GM12875 (cell line): ENCODE measurements around the gene SLC34A1.
"Not testable (repeated sequence)": the region's sequence is repeated elsewhere in the genome, so short reads cannot be mapped to it uniquely, and the experiment has no call there.

ENCODE experiments used
- H3K4me3 ChIP-seq: one replicate; pipeline ENCODE4 v1.5.1; 2011; ENCODE audit warnings: low read depth, low read length, control low read depth
- TF ChIP-seq, protein P1 (sequence below): IDR thresholded peaks from 2 replicates; pipeline ENCODE4 v1.5.1; 2011; ENCODE audit warnings: low read depth, mild to moderate bottlenecking, control low read depth, inconsistent platforms, low read length, moderate library complexity, borderline replicate concordance; ENCODE audit not compliant: insufficient read depth

The SLC34A1 gene

DNA sequence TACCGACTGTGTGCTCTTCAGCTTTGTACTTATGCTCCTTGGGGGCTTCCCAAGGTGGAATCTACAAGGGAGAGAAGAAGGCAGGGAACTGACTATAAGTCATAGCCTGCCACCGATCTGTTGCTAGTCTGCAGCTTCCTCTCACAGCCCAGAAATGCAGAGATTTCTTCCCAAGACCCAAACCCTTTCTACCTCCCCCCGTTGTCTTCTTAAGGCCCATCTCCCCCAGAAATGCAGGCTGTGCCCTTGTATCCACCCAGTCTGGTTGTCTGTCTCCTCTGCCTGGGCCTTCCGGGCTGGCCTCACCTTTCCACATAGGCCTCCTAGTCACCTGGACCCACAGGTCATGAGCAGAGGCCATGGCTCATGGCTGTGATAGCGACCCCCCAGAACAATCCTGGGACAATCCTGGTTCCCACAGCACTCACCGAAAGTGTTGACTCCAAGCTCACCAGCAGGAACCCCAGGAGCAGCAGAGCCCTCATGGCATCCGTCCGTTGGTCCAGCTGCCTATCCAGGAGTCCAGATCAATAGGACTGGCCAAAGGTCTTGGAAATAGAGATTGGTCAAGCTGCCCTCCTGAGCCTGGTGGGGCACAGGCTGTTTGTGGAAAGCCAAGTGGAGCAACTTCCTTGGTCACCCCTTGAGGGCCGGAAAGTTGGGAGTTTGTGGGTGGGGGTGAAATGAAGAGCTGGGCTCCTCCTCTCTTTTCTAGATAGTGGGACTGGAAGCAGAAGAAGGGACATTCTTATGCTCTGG lies 25.0 kb downstream of the SLC34A1 start, which contains the start of gene F12:
Gene F12, minus strand, starts transcription at position 522 of the 759 bp plus-strand sequence. Its CDS starts 37 bp downstream, at position 485.
- H3K4me3 ChIP-seq: no peak within 1 kb of the TSS
- TF ChIP-seq, protein P1, sequence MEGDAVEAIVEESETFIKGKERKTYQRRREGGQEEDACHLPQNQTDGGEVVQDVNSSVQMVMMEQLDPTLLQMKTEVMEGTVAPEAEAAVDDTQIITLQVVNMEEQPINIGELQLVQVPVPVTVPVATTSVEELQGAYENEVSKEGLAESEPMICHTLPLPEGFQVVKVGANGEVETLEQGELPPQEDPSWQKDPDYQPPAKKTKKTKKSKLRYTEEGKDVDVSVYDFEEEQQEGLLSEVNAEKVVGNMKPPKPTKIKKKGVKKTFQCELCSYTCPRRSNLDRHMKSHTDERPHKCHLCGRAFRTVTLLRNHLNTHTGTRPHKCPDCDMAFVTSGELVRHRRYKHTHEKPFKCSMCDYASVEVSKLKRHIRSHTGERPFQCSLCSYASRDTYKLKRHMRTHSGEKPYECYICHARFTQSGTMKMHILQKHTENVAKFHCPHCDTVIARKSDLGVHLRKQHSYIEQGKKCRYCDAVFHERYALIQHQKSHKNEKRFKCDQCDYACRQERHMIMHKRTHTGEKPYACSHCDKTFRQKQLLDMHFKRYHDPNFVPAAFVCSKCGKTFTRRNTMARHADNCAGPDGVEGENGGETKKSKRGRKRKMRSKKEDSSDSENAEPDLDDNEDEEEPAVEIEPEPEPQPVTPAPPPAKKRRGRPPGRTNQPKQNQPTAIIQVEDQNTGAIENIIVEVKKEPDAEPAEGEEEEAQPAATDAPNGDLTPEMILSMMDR: no peak

DNA sequence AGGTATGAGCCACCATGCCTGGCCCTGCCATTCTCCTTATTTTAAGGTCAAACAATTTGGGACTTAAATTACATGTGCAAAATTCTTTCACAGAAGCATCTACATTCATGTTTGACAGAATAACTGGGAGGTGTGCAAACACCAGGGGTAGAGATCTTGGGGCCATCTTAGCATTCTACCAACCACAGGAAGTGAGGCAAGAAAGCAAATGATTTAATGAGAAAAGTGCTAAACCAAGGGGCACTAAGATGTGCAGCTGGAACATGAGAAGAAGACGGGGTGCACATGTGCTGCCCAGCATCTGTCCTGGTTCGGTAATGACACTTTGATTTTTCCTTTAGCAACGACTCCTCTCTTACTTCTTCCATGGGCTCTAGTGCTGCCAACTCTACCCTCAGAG lies 26.3 kb downstream of the SLC34A1 start:
- H3K4me3 ChIP-seq: no peak overlapping the region
- TF ChIP-seq, protein P1: no peak

DNA sequence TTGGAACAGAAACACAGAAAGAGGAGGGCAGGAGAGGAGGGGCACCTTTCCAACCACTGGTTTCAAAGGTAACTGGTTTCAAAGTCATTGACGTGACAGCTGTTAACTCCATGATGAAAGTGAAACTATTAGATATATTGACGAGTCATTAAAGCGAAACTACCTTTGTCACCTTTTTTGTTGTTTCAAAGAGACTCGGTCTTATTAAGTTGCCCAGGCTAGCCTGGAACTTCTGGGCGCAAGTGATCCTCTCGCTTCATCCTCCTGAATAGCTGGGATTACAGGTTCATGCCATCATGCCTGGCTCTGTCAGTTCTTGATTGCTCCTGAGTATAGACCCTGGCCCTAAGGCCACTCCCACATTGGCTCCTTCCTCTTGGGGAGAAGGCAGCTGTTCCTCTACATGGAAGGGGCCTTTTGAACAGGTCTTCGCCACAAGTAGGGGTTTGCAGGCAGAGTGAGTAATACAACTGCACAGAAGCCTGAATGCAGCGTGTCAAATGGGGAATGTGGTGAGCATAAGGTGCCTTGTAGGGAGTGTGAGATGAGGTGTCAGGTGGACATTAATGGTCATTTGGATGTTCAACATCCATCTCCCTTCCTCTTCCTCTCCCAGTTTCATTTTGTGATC lies 28.5 kb downstream of the SLC34A1 start:
- no peak overlapping the region for H3K4me3 ChIP-seq
- TF ChIP-seq, protein P1: no peak

DNA sequence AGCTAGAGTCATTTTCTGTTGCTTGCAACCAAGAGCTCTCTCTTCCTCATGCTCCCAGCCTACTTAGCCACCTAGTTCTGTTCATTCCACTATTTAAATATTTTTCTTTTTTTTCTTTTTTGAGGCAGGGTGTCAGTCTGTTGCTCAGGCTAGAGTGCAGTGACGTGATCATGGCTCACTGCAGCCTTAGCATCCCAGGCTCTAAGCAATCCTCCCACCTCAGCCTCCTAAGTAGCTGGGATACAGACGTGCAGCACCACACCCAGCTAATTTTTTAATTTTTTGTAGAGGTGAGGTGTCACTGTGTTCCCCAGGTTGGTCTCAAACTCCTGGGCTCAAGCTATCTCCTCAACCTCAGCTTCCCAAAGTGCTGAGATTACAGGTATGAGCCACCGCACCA lies 30.2 kb downstream of the SLC34A1 start:
- TF ChIP-seq, protein P1: no peak
- no peak overlapping the region for H3K4me3 ChIP-seq

DNA sequence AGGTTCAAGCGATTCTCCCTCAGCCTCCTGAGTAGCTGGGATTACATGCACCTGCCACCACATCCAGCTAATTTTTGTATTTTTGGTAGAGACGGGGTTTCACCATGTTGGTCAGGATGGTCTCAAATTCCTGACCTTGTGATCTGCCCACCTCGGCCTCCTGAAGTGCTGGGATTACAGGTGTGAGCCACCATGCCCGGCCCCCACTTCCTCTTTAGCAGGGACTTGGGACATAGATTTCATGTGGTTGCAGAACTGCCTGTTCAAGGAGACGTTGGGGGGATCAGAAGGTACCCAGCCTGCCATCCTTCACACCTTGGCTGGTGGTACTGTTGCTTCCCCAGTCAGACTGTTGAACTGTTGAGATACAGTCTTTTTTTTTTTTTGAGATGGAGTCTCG lies 32.8 kb downstream of the SLC34A1 start:
- H3K4me3 ChIP-seq: not testable (repeated sequence)

DNA sequence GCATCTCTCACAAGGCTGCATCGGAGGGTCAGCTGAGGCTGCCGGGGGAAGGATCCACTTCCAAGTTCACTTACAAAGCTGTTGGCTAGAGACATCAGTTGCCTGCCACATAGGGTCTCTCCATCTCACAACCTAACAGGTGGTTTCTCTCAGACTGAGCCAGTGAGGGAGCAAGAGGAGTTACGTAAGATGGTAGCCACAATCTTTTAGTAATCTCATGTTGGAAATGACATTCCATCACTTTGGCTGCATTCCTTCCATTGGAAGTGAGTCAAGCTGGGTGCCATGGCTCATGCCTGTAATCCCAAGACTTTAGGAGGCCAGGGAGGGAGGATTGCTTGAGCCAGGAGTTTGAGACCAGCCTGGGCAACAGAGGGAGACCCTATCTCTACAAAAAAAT lies 34.8 kb downstream of the SLC34A1 start:
- no peak overlapping the region for H3K4me3 ChIP-seq
- TF ChIP-seq, protein P1: no peak

DNA sequence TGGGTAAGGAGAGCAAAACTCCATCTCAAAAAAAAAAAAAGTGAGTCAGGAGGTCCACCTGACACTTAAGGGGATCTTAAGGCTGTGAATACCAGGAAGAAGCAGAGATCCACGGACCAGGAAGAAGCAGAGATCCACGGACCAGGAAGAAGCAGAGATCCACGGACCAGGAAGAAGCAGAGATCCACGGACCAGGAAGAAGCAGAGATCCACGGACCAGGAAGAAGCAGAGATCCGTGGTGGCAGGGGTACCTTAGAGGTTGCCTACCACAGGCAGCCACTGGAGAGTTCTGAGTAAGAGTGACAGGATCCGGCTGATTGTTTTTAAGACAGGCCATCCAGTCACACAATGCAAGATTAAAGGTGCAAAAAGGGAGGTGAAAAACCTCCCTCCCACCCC lies 36.2 kb downstream of the SLC34A1 start:
- H3K4me3 ChIP-seq: not testable (repeated sequence)

DNA sequence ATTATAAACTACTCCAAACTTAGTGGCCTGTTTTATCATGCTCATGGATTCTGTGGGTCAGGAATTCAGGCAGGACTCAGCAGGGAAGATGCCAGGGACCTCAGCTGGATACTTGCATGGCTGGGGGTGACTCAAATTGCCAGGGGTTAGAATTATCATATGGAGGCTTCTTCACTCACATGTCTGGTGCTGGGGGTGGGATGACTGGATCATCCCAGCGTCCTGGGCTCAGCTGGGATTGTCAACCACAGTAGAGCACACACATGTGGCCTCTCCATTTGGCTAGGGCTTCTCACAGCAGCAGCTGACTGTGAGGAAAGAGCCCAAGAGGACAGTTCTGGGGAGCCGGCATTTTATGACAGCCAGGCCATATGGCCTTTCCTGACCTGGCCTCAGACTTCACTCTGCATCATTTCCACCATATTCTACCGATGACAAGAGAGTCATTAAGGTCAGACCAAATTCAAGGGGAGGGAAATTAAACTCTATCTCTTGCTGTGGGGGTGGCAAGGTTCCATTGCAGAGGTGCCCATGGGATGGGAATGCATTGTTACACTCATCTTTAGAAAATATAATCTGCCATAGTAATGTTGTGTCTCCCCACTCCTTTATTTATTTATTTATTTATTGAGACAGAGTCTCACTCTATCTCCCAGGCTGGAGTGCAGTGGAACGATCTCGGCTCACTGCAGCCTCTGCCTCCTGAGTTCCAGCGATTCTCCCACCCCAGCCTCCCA lies 37.0 kb downstream of the SLC34A1 start:
- TF ChIP-seq, protein P1: no peak
- no peak overlapping the region for H3K4me3 ChIP-seq
